HG03060 (cell line): ENCODE measurements around the gene NCOA5.

ENCODE experiments used
- ATAC-seq: cut with Tn5 transposase; IDR thresholded peaks from one replicate; pipeline ENCODE4 v1.9.1; 2021; ENCODE audit warnings: low read depth, moderate number of reproducible peaks; ENCODE audit not compliant: unreplicated experiment

Gene NCOA5

GRCh38 chr20:46021361-46022359 is 68.1 kb downstream of the NCOA5 start:
- ATAC-seq: no peak

GRCh38 chr20:46020555-46020954 is 69.2 kb downstream of the NCOA5 start:
- no peak for ATAC-seq

- no peak for ATAC-seq
Observed at GRCh38 chr20:46018611-46019010, 71.2 kb downstream of the NCOA5 start.

GRCh38 chr20:46018112-46018511 is 71.7 kb downstream of the NCOA5 start:
- ATAC-seq: no peak

GRCh38 chr20:46017272-46017671 is 72.5 kb downstream of the NCOA5 start:
- no peak for ATAC-seq

DNA sequence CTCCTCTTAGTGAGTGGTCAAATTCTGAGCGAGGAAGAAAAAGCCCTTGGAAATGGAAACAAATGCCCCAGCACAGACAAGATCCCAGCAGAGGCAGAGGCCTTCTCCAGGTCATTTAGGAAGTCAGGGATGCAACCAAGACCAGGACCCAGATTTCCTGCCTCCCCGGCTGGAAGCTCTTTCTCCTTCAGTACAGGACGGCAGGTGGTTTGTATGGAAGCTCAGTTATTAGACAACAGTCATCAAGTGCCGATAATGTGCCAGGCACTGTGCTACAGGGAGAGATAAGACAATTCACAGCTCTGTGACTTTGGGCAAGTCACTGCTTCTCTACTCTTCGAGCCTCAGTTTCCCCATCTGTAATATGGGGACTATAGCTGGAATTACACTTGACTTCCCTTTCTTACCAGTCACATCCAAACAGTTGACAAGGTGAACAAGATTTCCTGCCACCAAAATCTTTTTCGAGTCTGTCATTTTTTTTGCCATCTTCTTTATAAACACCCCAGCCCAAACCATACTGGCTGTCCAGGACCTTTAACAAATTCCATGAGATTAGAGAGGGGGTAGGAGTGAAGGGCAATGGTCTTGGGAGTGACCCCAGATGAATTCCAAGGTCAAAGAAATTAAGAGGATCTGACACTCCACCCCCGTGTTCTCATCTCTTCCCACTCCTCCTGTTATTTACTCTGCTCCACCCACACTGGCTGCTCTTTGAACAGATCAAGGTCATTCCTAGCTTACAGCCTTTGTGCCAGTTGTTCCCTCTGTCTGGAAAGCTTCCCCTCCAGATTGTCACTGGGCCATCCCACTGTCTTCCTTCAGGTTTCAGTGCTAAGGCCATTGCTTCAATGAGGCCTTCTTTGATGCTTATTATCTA is 75.0 kb downstream of the NCOA5 start:
- no peak for ATAC-seq

DNA sequence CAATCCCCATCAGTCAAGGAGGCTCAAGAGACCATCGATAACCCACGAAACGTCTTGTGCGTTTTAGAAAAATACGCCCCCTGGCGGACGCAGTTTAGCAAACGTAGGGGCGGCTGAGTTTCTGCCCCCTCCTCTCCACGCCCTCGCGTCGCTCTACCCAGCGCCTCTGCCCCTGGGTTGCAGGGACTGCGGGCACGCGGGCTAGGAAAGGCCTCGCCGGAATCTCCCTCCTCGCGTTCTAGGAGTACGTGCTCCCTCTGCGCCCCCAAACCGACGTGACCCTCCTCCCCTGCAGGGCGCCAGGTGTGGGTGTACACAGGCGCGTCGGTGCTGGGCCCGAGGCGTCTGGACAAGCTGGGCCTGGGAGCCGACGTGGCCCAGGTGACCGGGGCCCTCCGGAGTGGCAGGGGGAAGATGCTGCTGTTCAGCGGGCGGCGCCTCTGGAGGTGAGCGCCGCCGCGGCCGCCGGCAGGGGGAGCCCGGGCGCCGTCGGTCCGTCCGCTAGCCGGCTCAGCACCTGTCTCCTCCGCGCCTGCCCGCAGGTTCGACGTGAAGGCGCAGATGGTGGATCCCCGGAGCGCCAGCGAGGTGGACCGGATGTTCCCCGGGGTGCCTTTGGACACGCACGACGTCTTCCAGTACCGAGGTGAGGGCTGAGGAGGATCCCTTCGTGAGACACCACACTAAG is 75.8 kb downstream of the NCOA5 start:
- ATAC-seq: no peak

- ATAC-seq: no peak
Observed at GRCh38 chr20:46013322-46013828, 76.4 kb downstream of the NCOA5 start.

- no peak for ATAC-seq
Observed at GRCh38 chr20:46012921-46013320, 76.8 kb downstream of the NCOA5 start.

GRCh38 chr20:46011631-46012482 is 77.9 kb downstream of the NCOA5 start:
- ATAC-seq: no peak
